Measurements from ENCODE around the gene CAMK2A.
A peak's percentile ranks its signal among the peaks of the same experiment; 100 is the strongest.

CAMK2A gene

DNA sequence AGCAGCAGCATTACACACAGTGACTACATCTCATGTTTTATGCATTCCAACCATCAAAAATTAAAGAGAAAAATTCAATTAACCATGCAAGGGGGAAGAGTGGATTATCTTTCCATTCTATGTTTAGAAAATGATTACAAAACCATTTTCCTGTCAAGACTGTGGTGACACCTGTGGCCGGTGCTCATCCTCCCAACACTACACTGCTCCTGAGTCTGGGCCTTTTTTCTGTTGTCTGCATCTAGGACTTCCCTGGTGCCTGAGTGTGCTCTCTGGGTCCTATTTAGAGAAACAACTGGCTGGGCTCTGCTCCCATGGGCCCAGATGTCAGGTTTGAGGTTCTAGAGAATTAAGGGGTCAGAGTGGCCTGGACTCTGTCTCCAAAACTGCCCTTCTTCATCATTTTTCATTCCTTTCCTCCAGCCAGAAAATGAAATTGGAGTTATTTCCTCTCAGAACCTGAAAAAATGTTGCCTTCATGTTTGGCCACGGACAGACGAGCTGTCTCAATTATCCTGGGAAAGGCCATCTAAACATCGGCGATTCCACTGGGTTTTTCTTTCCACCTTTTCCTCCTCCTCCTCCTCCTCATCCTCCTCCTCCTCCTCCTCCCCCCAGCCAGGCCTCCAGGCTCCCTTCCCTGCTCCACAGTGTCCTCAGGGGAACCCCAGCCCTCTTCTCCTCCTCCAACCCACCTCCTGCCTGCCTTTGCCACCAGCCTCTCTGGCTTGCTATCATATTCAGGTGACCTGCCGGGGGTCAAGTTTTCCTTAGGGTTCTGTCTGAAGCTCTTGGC is 24.5 kb upstream of the CAMK2A start:
- no peak for DNase-seq

DNA sequence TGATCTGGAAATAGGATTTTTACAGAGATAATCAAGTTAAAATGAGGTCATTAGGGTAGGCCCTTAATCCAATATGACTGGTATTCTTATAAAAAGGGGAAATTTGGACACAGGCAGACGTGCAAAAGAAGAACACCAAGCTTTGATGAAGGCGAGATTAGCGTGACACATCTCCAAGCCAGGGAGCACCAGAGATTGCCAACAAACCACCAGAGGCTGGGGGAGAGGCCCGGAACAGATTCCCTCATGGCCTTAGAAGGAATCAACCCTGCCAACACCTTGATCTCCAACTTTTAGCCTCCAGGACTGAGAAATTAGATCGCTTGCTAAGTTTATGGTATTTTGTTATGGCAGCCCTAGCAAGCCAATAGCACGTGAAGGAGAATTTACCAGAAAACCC is 23.9 kb upstream of the CAMK2A start:
- peak; percentile 45 for DNase-seq

DNA sequence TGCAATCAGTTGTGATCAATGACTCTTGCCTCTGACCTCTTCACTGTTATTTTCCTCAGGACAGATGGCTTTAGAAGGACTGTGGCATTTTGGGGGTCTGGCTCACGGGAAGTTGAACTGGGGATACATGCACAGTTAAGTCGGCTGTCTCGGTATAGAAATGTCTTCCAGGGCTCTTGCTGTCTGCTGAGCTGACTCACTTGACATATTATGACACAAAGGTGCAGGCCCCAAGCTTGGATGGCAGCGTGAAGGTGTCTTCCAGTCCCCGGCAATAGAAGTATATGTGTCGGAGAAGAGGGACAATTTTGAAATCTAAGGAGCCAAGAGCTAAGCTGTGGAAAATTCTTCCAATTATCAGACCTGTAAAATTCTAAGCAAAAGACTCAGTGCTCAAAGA is 22.9 kb upstream of the CAMK2A start:
- DNase-seq, result no peak

DNA sequence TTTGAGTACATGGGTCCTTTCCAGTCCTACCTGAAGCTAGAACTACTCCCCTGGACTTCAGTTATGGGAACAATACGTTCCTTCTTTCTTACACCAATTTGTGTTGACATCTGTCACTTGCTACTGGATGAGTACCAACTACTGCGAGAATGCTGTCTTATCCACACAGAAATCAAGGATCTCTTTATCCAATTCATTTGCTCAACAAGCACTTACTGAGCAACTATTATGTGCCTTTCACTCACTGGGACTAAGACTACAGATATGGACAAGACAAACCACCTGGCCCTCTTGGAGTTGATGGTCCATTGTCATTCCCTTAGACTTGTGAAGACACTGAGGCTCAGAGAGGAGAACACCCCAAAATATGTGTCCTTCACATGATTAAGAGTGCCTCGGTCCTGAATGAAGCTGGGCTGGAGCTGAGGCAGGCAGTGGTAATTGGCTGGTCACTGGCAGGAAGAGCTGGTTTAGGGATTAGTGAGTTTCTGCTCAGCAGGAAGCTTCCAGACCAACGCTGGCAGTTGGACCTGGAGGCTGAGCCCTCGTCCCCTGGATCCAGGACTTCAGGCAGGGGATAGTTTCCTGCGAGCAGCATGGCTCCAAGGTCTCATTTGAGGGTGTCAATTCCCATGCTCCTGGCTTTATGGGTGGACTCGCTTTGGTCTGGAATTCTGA is 21.6 kb upstream of the CAMK2A start:
- DNase-seq, result no peak

DNA sequence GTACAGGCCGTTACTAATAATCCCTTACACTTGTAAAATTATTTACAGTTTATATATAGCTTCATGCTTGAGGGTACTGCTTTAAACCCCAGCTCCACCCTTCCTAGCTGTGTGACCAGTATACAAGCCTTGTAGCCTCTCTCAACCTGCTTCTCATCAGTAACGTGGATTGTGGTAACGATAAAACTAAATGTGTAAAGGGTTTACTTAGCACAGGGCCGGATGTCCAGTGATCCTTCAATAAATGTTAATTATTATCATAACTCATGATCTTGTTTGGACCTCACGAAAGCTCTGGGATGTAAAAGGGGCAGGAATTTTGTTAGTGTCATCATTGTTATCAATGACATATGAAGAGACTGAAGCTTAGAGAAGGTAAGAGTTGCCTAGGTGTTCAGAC is 20.7 kb upstream of the CAMK2A start:
- DNase-seq, result no peak

DNA sequence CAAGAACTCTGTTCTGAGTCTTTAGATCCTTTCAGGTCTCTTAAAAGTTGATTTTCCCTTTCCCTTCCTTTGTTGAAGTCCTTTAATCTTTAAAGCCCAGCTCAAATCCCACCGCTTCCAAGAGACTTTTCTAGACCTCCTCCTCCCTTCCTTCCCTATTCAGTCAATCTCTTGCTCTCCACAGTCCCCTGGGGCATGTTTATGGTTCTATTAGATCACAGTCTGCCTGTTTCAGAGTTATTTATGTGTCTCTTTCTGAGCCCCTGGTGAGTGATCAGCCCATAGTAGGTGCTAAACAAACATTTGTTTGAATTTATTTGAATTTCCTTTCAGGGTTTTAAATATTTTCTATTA is 20.3 kb upstream of the CAMK2A start:
- no peak for DNase-seq

DNA sequence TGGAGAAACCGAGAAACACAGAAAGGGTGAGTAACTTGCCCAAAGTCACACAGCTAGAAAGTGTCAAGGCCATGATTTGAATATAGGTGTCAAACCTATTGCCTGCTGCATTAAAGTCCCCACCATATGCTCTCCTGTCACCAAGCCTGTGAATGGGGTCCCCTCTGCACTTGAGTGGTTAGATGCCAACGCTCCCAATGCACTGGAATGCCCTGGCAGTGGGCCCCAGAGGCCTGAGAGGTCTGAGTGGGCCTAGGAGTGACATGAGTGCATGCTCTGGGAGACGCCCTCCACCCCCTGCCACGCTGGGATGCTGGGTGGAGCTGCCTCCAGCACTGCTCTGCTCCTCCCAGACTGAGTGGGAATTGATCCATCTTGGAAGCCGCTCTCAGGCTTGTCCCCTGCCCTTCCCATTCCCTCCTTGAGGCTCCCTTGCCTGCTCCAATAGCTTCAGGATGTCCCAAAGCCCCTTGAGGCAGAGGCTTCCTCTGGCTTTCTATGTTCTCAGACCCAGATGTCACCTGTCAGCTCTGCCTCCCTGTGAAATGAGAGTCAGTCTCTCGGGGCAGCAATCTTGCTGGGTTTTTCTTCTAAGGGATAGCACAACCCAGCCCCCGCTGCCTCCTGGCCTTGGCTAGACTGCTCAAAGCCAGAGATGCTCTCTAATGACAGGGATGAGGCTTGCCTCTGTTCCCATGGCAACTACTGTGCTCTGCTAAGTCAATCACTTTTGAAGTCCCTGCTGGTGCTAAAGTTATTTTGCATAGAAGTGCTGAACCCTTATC is 19.7 kb upstream of the CAMK2A start:
- DNase-seq, result no peak

DNA sequence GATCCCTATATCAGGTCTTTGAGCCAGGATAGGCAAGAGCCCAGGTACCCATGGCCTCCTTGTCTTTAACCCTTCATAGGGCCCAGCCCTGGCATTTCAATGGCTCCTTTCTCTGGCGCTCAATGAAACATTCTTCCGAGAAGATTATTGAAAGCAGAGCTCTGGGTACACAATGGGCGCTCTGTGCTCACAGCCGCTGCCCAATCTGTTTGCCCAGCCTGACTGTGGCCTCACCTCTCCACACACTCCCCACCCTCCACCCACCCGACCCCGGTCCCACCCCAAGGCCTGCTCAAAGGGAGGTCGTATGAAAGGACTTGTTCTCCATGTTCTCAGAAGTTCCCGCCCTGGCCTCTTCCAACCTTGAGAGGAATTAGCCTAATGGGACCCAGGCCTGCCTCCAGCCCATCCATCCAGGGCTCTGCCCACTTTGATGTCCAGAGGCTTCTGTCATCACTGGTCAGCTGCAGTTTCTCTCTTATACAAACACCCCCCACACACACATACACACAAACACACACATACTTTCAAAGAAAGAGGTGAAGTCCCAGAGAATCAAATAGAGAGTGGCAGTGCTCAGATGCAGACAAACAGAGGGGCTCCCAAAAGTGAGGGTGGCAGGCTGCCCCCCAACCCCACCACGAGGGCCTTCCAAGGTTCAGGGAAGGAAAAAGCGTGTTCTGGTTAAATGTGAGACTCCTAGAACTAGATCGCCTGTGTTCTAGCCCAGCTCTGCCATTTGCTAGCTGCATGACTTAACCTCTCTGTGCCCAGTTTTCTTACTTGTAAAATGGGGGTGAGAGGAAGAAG is 18.2 kb upstream of the CAMK2A start:
- no peak for DNase-seq

DNA sequence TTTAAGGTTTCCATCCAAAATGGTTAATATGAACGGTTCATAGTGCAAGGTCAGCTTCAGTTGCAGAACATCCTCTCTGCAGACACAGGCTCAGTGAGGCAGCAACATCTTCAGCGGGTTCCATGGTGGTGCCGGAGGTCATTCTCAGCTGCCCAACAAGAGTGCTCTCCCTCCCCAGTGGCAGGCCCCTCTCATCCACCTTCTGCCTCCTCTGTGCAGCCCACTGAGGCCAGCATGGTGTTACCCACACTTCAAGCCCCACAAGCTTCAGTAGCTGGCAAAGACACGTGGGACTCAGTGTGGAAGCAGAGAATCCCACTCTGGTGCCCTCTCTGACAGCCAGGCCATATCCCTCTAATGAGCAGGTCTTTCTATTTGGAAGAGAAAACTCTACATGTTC is 17.2 kb upstream of the CAMK2A start:
- no peak for DNase-seq

DNA sequence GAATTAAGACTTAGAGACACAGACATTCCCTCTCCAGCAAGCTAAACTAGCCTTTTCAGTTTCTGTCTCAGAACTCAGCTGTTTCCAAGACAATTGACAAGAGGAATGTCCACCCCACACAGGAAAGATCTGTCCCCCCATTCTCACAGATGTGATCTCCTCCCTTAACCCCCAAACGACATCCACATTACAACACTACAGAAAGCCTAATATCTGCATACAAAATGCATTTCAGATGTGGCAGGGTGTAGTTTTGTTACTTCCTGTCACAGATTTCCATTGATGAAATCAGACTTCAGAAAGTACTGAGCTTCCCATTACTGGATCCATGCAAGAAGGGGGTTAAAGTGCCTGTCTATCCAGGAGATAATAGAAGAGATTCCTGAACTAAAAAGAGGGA is 16.0 kb upstream of the CAMK2A start:
- no peak for DNase-seq

DNA sequence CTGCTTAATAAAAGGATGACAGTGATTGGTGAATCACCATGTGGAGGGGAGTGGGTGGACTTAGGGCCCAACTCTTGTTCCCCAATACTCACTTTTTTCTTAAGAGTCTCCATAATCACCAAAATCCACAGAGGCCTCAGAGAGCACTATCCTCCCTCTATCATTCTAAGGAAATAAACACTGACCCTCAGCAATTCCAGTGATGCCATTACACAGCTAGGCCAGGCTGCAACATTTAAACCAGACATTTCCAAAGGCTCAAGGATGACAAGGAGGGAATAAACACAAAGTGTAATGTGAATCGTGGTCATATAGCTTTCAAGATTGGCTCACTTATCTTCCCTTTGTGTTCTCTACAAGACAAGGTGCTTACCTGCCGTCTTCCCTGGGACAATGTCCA is 15.5 kb upstream of the CAMK2A start:
- DNase-seq, result no peak

DNA sequence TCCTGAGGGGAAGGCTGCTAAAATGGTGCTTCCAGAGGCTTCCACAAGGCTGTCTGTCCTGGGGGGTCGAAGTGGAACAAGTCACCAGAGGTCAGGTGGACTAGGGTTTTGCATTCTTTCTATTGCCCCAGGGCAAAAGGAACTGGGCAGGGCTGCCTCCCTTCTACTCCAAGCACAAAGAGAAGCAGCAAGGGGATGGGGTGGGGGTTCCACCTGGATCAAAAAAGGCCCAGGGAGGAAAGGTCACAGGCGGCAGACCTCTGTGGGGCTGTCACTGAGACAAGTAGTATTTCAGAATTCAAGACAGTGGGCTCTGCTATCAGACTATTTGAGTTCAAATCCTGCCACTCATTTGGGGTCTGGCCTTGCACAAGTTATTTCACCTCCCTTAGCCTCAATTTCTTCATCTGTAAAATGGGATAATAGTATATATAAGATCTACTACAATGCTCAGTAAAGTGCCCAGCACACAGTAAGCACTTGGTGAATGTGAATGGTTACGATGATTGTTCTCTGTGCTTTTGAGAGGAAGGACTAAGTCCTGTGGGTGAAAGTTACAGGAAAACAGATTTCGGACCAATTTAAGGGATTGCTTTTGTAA is 15.0 kb upstream of the CAMK2A start:
- no peak for DNase-seq

DNA sequence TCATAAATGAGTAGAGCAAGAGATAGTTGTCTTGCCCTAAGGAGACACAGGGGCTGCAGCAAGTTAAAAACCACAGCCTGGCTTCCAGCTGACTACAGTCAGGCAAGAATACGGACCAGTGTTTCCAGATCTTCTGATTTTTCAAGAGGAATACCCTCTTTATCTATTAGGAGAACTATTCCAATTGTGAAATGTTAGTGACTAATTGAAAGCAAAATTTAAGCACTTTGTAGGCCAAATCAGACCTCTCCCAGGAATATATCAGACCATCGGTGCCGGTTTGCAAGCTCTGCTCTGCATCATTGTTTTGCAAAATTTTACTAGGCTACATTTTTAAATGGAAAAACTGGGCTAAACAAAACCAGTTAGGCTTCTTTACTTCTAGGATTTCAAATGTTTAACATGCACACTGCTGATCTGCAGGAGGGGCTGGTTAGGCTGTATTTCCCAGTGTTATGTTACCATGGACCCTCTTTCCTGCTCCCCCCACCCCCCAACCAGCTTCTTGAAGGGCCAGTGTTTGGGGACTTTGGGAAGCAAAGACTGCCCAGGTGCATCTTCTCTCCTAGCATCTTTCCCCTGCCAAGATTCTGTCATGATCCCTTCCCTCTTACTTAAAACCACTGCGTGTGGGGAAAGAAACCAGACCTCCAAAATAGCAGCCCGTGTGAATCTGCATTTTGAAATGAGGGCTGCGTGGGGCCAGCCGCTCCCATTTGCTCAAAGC is 14.2 kb upstream of the CAMK2A start:
- DNase-seq, result no peak

DNA sequence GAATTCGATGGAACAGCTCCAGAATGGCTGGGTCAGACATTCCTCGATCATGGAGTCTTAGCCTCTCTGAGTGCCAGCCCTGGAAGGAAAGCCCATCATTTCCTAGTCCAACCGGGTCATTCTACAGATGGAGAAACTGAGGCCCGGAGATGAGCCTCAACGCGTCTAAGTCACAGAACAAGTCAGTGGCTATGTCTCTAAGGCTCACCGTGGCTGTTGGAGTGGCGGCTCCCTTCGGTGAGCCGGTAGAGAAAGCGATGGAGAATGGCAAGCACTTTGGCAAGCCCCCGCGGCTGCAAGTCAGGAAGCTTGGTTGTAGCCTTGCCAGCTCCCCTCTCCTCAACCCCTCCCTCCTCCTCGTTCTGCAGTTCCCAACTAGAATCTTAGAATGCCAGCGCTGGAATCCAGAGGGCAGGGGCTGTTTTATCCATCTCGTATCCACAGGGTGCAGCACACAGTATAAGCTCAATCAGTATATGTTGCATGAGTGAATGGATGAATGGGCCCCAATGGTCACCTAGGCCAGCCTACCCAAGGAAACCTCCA is 13.6 kb upstream of the CAMK2A start:
- DNase-seq, result no peak

DNA sequence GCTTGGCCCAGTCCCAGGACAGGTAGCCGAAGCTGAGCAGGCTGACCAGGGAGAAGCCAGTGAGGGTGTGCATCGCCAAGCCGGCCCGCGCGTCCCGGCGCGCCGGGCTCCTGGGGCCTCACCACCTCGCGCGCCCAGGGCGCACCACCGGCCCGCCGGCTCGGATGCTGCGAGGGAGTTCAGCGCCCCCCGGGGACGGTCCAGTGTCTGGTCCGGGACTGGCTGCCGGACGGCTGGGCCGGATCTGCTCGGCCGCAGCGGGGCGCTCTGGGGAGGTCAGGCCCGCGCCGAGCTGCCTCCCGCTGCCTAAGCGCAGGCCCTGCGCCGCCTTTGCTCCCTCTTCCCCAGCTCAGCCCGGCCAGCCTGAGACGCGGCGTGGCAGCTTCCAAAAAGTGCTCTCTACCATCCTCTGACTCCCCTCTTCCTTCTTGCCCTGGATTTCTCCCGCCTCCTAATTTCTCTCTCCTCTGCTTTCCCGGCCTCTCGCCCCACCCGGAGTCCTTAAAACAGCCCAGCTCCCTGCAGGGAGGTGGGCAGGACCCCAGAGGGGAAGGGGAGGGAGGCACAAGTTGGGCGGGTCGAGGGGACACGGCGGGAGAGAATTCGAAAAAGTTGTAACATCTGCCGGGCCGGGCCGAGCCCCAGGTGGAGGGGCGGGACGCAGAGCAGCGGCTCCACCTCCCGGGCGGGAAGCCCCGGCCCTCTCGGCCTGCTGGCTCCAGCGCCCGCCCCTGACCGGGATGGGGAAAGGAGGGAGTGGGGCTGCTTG is 12.9 kb upstream of the CAMK2A start, which contains the start of gene ARSI:
Gene ARSI (minus strand): TSS at position 605 of the 769 bp plus-strand sequence. CDS start 532 bp downstream, at position 73.
- no peak for DNase-seq

DNA sequence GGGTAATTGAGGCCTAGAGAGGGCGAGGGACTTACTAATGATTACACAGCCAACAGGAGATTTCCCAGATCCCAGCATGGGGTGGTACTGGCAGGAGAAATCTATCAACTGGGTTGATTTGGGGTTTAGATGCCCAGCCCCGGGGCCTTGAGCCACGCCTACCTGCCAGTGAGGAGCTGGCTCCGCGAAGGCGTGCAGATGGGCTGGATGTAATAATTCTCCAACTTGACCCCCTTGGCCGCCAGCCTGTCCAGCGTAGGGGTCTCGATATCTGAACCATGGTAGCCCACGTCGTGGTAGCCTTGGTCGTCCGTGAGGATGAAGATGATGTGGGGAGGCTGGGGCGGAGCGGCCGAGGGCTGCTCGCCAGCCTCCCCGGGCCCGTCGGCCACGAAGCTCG is 12.3 kb upstream of the CAMK2A start:
- no peak for DNase-seq

DNA sequence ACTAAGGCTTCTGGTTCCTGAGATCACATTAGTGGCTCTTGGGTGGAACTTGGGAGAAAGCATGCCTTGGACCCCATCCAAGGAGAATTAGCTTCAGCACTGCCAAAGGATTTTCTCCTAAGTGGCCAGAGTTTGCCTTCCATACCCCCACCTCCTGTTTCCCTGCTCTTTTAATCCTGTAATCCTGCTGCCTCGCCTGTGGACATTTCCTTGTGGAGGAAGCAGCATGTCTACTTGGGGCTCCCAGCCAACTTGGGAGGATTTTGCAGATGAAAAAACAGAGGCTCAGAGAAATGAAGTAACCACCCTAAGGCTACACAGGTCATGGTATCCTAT is 11.6 kb upstream of the CAMK2A start:
- DNase-seq, result no peak

DNA sequence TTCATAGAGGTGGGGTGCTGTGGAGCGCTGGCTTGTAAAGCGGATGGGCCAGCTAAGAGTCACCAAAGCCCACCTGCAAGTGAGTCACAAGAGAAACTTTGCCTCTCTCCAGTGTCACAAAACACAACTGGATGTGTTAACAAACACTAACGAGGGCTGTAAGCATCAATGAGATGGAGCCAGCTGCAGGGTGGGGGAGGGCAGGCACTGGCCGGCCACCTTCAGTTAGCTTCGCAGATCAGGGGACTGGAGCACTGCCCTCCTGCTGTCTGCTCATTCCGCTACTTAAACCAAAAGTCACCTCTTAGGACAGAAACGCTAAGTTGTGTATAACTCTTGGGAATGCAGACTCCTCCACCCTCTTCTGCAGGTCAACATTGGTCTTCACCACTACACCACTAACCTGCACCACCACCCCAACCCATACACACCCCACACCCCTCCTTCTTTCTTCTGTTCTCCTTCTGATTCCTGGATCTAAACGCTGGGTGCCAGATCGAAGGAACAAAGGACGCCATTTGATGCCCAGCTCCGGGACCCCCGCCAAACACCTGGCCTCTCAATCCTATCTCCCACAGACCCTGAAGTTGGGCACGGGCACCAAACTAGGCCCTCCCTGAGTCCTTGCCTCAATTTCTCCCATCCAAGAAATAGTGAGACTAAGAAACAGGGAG is 11.1 kb upstream of the CAMK2A start:
- DNase-seq, result no peak

DNA sequence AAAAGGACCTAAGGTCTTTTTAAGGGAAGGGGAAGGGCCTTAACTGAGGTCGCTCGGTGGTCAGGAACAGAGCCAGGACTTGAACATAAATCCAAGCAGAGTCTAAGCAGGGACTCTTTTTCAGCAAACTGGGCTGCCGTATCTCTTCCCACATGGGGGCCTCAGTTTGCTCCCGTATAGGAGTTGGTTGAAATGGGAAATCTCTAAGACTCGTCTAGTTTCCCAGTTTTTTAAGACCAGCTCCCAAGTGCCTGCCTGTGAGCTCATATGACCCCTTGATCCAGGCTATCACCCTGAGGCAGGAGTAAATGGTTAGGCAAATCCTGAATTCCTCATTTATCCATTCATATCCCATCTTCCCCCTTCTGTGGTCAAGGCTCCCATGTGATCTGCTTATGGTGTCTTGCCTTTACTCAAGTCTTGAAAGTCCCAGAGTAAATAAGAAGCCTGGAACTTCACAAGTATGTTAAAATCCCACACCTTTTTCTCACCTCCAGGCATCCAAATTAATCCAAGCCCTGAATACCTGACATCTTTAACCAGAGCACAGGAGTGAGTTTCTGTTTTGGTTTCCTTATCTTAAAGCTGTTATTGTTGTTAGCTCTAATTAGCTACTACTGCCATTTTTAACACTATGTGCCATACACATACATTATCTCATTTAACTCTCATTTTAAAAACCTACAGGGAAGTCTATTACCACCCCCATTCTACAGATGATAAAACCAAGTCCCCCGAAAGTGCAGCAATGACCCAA is 10.2 kb upstream of the CAMK2A start:
- DNase-seq, result no peak
